Mucosa of descending colon (tissue), 3 donors: ENCODE data around the gene SHISAL1. TPM values are rescaled to one million over a fixed set of nuclear protein-coding genes. Genes with fewer than 3 reads are reported as not detected.
"Not testable (repeated sequence)": the region's sequence is repeated elsewhere in the genome, so short reads cannot be mapped to it uniquely, and the experiment has no call there.

ENCODE experiments used
- ATAC-seq: fragments of 200-7000 bp; cut with Tn5 transposase; one replicate; pipeline ENCODE4 v1.9.1; 2020; ENCODE audit warnings: mild to moderate bottlenecking, moderate library complexity
- DNase-seq, 3 donors: peaks; one replicate each; pipeline ENCODE4 v3.0.0-alpha.2; 2020
- H3K36me3 ChIP-seq: fragments of 200-600 bp; one replicate; pipeline ENCODE4 v1.8.0; 2021; ENCODE audit warnings: low read depth, mild to moderate bottlenecking
- H3K4me1 ChIP-seq: fragments of 200-600 bp; one replicate; pipeline ENCODE4 v1.8.0; 2021; ENCODE audit warnings: low read depth, mild to moderate bottlenecking
- H3K4me3 ChIP-seq: fragments of 200-600 bp; one replicate; pipeline ENCODE4 v1.8.0; 2021; ENCODE audit warnings: mild to moderate bottlenecking
- H3K9me3 ChIP-seq: fragments of 200-600 bp; one replicate; pipeline ENCODE4 v1.8.0; 2021; ENCODE audit warnings: mild to moderate bottlenecking
- CTCF ChIP-seq: fragments of 200-600 bp; IDR thresholded peaks from one replicate; pipeline ENCODE4 v1.8.0; 2022; ENCODE audit warnings: antibody characterized with exemption, mild to moderate bottlenecking
- intact Hi-C, 2 donors: fragments of 100-400 bp; cut with DNase I in 1 of 2; cut with micrococcal nuclease in 1 of 2; formaldehyde crosslinking; loops; one replicate each; pipeline versions ENCODE4 v1.11.0 to v1.11.1; 2022; cut with DNase I, micrococcal nuclease
- total RNA-seq, 3 donors: library from RNA; stranded (reverse); fragmentation: NEBNext Ultra II Directional in 2 of 3; extraction: Animal tissue kit (Norgen Biotek cat#: 25700) in 2 of 3; gene quantifications; one replicate each; pipeline versions ENCODE4 v1.2.1 to v1.2.4, GENCODE V29; 2021 to 2023
- donor health status: DM: no; HTN: no; CAD: no; lungs with moderate emphysema.
- donor health status: DM: no; HTN: no; CAD: no.
- donor health status: DM: no; HTN: yes; CAD: no.

Gene SHISAL1
- total RNA-seq, 3 donors from 2014 or later, result 0.38 to 34.3 (median 1.1) TPM

GRCh38 chr22:44328762-44329161 lies 16.0 kb upstream of the SHISAL1 start:
- no peak for TF ChIP-seq CTCF
- H3K4me3 ChIP-seq, result no peak overlapping the region
- no peak for ATAC-seq
- DNase-seq, result no peak
- no peaks in the 10 kb centered on the region for H3K4me1 ChIP-seq
- no peaks in the 10 kb centered on the region for H3K36me3 ChIP-seq
- intact Hi-C loops, result no loop called here
- H3K9me3 ChIP-seq, result no peaks in the 10 kb centered on the region

DNA sequence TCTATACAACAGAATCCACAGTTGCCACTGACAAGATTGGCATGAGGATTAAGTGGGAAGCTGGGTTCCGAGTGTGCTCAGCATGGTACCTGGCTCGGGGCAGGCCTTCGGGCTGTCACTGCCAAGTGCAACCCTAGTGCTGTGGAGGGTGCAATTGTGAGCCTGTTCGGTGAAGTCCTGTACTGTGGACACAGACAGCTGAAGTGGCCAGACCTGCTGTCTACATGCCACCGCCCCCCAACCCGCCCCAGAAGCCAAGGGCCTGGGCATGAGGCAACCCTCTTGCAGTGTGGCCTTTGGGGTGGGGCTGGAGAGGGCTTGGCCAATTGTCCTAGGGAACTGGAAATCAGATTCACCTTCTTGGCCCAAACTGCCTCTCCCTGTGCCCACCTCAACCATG lies 15.6 kb upstream of the SHISAL1 start:
- Histone ChIP-seq H3K4me3 (no peak overlapping the region), H3K4me1 (no peaks in the 10 kb centered on the region), H3K36me3 (no peaks in the 10 kb centered on the region), H3K9me3 (no peaks in the 10 kb centered on the region)
- intact Hi-C loops, result no loop called here
- no peak for TF ChIP-seq CTCF
- no peak for ATAC-seq
- no peak for DNase-seq

GRCh38 chr22:44326491-44326885 lies 13.7 kb upstream of the SHISAL1 start:
- Histone ChIP-seq H3K4me1 (no peaks in the 10 kb centered on the region), H3K4me3 (no peak overlapping the region), H3K36me3 (no peaks in the 10 kb centered on the region), H3K9me3 (no peaks in the 10 kb centered on the region)
- intact Hi-C loops, result no loop called here
- TF ChIP-seq CTCF, result no peak
- no peak for DNase-seq
- no peak for ATAC-seq

GRCh38 chr22:44325718-44326490 lies 13.2 kb upstream of the SHISAL1 start:
- no peaks in the 10 kb centered on the region for H3K9me3 ChIP-seq
- H3K4me1 ChIP-seq, result no peaks in the 10 kb centered on the region
- intact Hi-C loops, result no loop called here
- ATAC-seq (no peak), DNase-seq (no peak)
- H3K4me3 ChIP-seq, result no peak overlapping the region
- H3K36me3 ChIP-seq, result no peaks in the 10 kb centered on the region
- TF ChIP-seq CTCF, result no peak

DNA sequence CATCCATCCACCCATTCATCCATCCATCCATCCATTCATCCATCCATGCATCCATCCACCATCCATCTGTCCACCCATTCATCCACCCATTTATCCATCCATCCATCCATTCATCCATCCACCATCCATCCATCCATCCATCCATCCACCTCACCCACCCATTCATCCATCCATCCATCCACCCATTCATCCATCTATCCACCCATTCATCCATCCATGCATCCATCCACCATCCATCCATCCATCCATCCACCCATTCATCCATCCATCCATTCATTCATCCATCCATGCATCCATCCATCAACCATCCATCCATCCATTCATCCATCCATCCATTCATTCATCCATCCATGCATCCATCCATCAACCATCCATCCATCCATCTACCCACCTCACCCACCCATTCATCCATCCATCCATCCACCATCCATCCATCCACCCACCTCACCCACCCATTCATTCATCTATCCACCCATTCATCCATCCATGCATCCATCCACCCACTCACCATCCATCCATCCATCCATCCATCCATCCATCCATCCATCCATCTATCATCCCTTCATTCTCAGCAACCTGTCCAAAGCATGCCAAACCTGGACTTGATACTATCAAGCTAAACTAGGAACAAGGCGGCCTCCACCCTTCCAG lies 10.5 kb upstream of the SHISAL1 start:
- H3K4me1 ChIP-seq, H3K4me3 ChIP-seq, H3K36me3 ChIP-seq, intact Hi-C loops, DNase-seq, ATAC-seq, H3K9me3 ChIP-seq: not testable (repeated sequence)

DNA sequence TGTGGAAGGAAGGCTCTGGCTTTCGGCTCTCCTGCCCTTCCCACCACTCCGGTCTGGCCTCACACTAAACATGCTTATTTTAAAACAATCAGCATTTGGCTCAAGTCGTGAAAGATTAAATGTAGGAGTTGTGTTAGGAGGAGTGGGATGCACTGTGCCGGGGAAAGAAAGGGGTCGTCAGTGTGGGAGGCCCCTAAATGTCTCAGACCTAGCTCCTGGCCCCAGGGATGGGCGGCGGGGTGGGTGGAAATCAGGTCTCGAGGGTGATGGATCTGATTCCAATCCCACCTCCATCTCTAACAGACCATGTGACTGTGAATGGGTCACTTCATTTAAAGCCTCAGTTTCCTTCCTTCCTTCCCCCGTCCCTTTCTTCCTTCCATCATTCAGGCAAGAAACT lies 6.9 kb upstream of the SHISAL1 start:
- ATAC-seq, result no peak
- Histone ChIP-seq H3K36me3 (no peaks in the 10 kb centered on the region), H3K4me3 (no peak overlapping the region), H3K9me3 (no peaks in the 10 kb centered on the region), H3K4me1 (no peaks in the 10 kb centered on the region)
- DNase-seq, result no peak
- intact Hi-C loops, result no loop called here
- no peak for TF ChIP-seq CTCF
